Measurements from ENCODE around the gene SEZ6.

SEZ6 gene

DNA sequence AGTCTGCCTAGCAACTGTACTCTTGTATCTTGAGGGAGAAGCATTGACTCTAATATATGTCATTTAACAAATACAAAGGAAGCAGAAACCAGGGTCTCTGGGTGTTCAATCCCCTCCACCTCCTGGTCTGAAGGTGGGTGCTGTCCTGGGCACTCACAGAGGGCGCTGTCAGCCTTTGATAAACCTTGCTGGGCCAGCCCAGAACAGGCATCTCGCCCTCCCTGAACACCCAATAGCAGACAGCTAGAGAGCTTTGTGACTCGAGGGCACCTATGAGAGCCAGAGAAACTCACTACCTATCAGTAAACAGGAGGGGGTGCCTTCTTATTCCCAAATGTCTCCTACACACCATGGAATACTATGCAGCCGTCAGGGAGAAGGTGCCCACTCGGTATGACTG lies 30.8 kb upstream of the SEZ6 start:
- DNase-seq: no peak

DNA sequence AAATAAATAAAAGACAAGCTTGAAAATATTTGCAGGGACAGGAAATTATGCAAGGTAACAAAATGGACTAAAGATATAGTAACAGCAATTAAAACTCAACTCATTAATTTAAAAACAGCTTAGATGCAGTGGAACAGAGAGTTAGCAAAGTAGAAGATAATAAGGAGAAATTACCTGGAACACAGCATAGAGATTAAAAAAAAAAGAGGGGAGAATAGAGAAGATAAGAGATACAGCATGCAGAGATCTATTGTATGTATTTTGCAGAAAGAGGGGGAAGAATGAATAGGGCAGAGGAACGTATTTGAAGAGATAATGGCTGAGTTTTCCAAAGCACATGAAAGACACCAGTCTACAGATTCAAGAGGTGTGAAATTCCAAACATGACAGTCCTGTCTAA lies 28.7 kb upstream of the SEZ6 start:
- no peak for DNase-seq

DNA sequence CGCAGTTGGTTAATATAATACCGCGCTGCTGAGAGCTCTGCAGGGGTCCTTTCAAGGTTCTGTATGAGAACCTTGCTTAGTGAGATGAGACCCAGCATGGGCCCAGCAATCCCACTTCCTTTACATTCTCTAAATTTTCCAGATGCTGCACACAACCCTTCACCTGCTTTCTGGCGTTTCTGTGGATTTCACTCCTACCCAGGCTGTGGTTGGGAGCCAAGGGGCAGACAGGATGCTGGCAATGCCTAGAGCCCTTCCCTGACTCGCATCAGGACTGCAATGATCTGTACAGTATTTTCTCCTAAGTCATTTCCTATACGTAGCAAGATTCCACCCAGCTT lies 27.0 kb upstream of the SEZ6 start:
- no peak for DNase-seq

DNA sequence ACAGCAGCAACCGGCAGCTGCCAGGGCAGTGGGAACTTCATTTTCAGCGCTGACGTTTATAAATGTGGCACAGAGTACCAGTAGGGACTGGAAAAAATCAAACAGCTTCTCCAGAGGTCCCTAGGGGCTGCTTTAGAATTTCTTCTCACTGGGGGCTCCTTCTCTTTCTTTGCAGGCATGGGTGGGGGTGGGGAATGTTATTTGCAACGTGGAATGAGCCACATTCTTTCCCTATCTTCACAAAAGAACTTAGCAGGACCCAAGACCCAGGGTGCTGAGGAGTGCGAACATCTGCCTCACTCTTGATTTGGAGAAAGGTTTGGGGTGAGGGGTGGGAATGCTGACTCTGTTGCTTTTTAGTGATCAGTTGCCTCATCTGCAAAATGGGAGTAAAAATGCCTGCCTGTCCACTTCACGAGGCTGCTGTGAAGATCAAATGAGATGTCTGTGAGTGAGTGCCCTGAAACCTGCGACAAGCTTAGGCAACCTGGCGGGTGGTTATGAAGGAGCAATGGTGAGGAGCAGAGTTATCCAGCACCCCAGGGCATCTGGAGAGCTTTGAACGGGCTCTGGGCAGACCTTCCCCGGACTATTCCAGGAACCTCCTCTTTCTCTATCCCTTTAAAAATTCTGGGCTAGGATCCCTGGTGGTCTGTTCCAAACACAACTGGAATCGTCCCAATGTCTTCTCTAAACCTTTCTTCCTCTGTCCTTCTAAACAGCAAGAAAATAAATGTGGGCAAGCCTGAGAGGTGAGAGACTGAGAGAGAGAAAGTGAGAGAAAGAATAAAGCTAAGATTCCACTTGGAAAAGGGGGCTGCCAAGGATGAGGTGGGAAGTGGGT lies 26.4 kb upstream of the SEZ6 start:
- no peak for DNase-seq

DNA sequence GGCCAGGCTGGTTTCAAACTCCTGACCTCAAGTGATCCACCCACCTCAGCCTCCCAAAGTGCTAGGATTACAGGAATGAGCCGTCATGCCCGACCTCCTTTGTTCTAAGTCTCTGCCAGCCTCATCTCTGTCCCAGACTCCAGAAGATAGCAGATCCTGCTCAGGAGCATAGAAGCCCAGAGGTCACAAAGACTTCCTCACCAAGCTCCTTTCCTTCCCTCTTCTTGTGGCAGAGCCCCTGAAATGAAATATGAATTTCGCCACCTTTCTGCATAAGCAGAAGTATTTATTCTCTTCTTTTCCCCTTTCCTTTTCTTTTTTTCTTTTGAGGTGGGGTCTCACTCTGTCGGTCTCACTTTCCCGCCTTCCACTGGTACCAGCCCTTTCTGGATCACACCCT lies 25.7 kb upstream of the SEZ6 start:
- DNase-seq: no peak

DNA sequence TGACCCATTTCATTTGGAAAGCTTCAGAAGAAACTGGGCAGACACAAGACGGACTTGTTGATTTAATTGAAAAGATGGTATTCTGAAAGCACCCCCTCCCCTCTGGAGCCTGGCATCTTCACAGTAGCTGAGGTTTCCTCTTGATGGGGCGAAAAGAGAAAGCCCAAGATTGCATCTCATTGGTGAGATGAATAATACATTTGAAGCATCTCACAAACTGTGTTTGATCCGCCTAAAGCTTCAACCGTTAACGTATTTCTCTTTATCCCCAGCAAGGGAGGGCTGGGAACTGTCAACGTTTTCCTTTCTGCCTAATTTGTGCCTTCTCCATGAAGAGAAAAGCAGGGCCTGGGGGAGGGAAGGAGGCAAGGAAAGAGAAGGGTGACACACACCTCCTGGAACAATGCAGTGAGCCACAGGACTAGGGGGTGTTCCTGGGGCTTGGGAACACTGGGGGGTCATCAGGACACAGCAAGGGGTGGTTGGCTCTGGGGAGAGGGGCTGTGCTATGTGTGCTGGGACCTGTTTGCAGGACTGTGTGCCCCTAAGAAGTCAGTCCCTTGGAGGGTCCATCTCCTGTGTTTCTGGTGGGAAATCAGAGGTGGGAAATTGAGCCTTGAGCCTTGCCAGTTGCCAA lies 18.6 kb upstream of the SEZ6 start:
- no peak for DNase-seq

DNA sequence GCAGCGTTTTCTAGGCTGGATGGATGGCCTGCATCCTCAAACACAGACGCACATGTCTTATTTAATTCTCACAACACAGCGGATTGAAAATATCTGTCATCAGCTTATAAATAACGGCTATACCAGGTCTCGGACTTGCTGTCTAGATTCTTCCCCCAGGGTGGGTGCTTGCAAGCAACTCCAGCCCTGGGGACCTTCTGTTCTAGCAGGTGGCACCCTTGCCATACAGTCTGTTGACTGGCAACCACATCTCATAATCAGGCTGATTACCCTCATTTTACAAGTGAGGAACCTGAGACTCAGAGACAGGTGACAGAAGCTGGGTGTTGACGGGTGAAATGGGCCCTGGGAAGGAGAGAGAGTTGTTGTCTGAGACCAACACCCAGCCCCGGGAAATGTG lies 16.2 kb upstream of the SEZ6 start:
- no peak for DNase-seq

DNA sequence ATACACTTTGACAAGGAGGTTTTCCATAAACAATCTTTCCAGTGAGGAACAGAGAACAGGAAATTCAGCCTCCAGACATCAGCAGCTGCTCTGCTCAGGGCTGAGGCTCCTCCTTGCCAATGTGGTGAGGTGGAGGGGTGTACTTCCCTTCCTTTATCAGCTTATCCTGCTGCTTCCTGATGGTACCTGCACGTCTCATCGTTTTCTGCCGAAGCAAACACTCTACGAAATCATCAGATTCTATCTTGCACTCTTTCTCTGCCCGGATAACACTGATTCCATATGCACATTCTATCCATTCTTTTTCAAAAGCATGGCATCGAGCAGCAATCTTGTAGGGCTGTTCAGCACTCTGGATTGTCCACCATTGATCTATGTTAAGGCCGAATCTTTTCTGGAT lies 15.4 kb upstream of the SEZ6 start:
- DNase-seq: no peak

DNA sequence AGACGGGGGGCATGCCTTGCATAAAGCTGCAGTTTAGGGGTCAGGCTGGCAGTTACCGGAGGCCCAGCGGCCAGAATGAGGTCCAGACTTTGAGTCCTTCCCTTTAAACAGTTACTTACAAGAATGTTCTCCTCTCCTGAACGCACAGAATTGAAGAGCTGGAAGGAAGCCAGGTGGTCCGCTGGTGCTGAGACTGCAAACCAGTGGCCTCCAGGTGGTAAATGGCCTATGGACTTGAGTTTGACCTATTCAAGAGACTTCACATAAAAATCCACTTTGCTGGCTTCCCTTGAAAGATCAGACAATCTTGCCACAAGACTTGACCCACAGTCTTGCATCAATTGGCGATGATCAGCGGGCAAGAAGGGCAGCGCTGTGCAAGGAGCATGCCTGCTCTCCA lies 14.7 kb upstream of the SEZ6 start:
- DNase-seq: no peak

DNA sequence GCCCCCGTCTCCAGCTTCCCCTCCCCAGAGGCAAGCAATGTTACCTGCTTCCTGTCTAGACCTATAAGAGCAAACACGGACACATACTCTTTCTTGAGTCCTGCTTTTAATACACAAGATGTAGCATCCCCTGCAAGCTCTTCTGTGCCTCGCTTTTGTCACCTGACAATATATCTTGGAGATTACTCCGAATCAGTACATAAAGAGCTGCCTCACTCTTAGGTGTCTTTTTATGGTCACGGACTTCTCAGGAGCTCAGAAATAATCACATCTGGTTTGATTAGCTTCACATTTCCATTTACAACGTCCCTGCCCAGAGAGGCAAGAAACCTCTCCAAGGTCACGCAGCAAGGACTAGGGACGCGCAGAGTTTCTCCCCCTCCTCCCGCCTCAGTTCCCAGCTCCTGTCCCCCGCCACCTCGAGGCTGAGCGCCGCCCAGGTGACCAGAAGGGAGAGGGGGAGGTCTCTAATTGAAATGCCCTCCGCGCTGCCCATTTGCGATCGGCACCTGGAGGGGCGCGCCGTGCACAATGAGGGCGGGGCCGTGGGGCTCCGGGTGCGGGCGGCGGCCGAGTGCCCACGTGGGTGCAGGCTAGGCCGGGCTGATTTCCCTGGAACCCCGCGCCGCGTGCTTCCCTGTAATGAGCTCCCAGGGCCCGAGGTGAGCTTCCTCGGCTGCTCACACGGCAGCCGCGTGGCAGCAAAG lies 13.8 kb upstream of the SEZ6 start:
- DNase-seq: no peak

DNA sequence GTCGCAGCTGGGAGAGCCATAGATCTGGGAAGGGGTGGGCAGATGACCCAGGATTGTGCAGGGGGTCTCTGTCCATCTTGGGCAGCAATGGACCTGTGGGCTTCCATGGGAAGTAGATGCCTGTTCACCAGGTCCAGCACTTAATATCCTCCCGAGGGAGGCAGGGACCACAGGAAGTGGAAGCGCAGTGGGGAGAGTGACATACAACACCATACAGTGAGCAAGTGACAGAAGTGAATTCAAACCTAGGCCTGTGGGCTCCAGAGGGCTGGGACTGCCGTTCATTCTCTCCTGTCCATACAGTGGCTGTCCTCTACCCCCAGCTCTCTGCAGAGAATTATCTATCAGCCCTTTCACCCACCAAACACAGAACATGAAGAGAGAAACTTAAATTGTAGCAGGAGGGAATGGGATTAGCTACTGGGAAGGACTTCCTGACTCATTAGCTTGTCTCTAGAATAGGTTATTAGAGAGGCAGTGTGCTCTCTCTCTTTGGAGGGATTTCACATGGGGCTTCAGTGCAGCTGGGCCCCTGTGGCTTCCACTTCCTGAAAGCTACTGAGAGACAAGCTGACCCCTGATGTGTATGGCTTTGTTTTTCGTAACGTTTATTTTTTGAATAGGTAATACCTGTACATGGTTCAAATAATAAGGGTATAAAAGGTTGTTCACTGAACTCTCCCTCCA lies 13.1 kb upstream of the SEZ6 start:
- no peak for DNase-seq

DNA sequence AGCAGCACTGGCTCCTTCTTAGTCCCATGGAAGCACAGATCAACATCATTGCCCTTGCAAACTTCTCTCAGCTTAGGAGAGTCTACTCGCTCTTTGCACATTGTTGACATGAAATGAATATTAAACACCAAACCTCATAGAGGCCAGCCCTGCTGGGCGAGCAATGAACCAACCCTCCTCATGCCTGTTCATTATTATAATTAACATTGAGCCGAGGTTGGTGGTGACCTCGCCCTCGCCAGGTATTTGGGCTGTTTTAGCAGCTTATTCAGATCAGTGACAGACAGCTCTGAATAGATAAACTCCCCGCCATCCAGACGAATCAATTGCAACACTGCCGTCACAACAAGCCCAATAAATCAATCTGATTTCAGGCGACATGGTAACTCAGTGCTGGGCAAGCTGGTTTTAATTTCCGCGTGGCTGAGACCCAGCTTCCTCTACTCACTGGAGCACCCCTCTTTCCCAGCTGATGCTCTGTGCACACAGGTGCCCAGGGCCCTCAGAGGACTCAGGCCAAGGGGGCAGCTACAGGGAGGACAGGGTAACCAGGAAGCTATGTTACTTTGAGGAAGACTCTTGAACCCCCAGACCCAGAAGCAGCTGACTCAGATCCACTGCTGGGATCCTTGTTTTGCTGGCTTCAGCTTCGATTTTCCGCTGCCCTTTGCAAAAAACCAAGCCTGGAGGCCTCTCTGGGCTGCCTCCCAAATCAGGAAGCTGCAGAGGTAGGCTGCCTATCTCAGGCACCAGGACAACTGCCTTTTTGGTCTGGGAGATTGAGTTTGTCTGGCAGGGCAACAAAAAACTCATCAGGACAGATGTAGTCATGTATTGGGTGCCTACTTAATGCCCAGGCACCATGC lies 10.7 kb upstream of the SEZ6 start:
- DNase-seq: no peak

DNA sequence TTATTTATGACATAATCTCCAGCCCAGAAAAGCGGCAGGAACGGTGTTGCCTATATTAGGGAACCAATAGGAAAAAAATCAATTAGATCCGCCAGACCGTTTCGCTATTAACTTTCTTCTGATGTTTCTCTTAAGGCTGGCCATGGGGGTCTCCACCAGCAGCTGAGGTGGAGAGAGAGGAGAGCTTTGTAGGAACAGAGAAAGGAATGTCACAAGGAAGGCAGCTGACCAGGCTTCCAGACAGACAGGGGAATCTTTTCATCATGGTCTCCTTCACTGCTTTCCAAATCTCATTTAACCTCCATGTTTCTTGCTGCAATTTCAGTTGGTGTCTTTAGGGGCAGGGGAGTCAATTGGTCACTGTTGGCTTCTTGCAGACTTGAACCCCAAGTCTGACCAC lies 8.9 kb upstream of the SEZ6 start:
- DNase-seq: no peak

DNA sequence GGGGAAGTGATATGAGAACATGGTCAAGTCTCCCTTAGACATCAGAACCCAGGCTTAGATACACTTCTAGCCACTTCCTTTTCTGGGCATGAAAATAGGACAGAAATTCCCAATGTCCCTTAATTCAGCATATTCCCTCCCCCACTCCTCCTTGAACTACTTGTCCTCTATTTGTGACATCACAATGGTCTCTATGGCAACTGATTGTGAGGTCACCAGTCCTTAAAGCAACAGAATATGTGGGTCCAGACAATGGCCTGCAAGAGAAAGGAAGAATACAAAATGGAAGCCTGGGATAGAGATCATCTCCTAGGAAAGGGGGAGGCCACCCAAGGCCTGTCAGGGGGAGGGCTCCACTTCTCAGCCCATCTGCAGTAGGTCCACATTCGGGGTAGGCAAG lies 6.7 kb upstream of the SEZ6 start:
- DNase-seq: no peak

DNA sequence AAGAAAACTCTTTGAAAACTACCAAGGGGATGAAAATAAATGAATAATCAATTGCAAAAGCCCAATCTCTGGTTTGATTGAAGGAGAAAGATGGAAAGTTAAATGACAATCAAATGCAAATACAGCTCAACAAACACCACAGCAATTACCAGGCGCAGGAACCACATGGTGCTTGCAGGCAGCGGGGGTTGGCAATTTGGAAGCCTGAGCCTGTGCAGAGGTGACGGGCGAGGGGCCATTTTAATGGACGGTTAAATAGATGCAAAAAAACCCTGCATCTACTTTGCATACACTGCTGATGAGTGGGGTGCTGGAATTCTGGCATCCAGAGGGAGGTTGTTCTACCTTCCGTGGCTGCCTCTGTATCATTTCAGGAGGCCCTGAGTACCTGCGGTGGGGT lies 4.8 kb upstream of the SEZ6 start:
- DNase-seq: no peak

DNA sequence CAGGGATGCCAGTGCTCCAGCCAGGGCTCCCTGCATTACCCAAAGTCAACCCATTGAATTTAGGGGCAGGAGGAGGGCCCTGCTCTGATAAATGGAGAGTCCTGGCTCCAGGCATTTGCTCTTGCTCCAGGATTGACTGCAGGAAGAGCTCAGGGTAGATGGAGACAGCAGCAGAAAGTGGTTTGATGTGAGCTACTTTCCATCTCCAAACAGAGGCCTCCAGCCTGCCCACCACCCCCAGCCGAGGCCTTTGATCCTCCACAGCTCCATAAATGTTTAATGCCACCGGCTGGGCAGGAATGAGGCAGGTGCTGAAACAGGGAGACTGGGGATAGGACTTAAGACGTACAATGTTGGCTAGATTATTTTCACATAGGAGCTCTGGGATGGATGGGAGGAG lies 4.3 kb upstream of the SEZ6 start:
- DNase-seq: no peak

DNA sequence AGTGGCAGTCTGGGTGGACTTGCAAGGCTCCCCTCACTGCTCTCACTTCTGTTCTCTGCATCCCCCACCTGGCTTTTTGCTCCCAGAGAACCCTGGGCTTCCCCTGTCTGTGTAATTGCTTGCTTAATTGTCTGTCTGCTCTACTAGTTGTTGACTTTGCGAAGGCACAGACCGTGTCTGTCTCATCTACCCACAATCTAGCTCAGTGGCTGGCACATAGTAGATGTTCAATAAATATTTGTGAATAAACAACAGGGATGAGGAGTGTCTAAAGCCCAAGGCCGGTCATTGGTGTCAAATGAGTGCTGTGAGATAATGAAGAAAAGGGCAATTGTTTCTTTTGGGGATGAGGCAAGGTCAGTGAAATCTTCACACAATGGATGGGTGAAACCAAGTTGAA lies 2.8 kb upstream of the SEZ6 start:
- DNase-seq: no peak

DNA sequence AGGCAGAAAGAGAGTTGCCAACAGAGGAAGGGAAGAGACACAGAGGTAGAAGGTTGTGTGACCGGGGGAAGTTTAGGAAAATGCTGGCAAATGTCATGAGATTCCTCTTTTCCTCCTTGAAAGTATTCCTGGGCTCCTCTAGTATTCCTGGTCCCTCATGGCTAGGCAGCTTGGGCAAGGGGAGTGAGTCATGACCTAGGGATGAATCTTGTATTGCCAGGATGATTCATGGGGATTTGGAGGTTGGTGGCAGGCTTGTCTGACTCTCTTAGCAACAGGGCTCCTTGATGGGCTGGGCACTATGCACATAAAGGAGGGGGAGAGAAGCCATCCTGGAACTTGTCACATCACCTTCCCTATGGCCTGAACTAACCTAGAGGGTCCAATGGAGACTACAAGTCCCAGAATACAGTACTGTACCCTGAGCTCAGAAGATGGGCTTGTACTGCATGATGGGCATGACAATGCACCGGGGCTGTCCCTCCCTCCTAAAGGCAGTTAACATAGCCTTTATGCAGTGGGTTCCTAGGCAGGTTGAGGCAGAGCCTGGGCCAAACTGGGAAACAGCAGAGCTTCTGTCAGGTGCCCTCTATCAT lies 2.1 kb upstream of the SEZ6 start:
- no peak for DNase-seq

DNA sequence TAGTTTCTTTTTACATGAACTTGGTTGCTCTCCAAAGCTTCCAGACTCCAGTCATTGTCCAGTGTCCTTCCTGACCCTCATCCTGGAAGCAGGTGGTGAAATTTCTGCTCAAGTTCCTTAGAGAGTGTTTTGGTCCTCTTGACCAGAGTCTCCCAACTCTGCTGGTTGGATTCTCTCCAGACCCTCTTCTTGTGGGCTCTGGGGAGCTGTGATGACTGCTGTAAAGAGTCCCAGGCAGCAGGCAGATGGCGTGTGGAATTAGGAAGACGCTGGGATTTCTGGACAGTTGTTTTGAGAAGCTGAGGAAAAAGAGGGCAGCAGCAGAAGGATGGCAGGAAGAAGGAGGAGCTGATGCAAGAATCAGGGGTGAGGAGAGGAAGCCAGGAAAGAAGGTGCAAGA lies 1.6 kb upstream of the SEZ6 start:
- DNase-seq: no peak

DNA sequence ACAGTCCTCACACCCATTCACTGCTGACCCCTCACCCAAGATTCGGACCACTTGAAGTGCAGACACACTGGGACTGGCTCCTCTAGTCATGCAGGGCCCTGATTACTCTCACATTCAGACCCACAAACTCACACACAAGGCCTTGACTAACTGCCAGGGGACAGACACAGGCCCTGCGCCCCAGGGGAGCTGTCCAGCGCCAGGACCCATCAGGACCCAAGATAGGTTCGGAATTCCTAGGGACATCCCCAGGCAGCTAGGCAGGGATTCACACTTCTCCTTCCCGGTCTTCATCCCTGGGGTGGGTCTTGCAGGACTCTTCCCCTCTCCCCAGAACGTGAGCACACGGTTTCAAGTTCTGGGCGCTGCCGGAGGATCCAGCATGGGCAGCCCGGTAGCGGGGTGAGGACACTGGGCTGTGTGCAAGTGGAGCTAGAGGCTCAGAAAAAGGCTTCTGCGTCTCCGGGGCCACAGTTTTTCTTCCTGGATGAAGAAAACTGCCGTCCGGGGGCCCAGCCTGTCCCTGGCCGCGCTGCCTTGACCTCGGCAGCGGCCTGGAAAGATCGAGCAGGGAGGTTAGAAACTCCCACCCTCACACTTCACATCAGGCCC lies 1.6 kb downstream of the SEZ6 start:
- no peak for DNase-seq

DNA sequence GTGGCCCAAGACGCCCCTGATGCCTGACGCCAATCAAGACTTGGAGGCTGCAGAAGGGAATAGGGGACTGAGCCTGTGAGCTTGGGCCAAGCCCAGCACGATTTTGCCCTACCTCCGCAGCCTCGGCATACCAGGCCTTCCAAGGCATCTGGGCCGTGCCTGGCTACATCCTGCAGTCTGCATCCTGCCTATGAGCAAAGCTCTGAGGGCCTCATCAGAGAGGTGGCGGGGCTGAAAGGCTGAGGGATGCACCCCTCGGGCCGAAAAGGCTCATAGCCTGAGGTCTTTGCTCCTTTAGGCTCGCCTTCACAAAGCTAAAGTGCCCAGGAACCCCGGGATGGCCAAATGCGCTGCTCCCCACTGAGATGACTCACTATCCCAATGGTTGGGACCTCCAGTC lies 2.5 kb downstream of the SEZ6 start:
- DNase-seq: no peak

DNA sequence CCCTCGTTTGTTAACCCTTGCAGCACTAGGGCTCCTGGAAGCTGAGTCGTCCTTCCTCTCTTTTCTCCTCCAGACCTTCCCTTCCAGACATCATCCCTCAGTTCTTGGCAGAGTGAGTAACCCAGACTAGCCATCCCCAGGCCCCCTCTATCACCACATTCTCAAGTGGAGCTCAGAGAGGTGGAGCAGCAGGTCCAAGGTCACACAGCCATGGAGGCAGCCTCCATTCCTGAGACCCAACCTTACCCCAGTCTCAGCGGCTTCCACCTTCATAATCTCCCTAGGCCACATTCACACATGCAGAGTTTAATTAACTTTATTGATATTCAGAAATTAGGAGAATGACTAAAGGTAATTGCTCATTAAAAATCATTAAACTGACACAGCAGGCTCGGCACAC lies 3.0 kb downstream of the SEZ6 start:
- DNase-seq: no peak

Measured in SIG-M5 (cell line).